ENCODE measurements around the gene GRK5.

The GRK5 gene

DNA sequence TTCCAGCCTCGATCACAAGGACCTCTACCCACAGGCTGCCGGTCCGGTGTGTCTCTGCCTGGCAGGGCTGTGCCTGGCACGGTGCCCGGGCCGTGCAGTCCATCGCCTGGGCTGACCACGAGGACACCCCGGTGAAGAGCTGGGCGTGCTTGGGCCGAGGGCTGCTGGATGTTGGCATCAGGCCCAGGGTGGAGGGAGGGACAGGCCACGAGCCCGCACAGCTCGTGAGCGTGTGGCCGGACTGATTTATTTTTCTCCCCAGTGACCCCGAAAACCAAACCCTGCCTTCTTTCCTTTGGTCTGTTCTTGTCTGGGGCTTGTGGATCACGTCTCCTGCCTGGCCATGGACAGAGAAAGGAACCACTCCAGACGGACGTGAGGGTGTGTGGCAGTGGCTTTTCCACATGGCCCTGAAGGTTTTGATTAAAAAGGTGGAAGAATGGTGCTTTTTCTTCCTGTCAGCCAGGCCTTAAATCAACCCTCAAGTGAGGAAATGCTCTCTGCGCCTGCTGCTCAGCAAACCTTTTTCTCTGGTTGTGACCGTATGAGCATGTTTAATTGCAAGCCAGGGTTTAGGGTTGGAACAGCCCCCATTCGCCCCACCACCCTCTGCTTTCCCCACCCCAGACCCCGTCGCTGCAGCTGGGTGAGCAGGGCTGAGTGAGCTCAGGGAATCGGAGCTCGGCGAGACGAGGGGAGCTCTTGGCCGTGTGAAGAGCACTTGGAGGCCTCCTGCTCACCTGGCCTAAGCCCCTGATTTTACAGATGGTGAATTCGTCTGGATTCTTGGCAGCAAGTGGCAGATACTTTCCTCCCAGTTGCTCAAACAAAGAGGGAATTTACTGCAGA, 205.1 kb downstream of the GRK5 start:
- no peak overlapping the region for H3K4me3 ChIP-seq (ENCODE audit: low read length)

DNA sequence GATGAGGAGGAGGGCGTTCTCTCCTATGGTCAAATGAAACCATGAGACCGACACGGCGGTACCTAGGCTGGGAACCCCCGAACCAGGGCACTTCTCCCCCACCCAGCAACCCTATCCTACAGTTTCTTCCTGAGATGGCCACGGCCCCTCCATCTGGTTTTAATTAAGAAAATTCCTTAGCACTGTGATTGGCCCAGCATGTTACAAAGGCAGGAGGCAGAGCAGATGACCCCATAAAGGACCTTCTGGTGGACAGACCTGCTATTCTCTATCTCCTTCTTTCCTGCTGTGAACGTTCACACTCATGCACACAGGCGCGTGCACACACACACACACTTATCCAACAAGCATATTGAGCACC, 205.7 kb downstream of the GRK5 start:
- Histone ChIP-seq H3K27me3 (ENCODE audit: insufficient read depth, low read length) (no peaks in the 10 kb centered on the region), H3K4me1 (ENCODE audit: insufficient read depth, low read length) (peaks cover 22% of the 10 kb centered on the region), H3K9me3 (ENCODE audit: low read length) (no peaks in the 10 kb centered on the region), H3K36me3 (ENCODE audit: insufficient read depth, low read length) (no peaks in the 10 kb centered on the region), H3K4me3 (ENCODE audit: low read length) (no peak overlapping the region), H2AFZ (ENCODE audit: low read depth, low read length) (no peak overlapping the region)

More for the DNA sequence above, 205.1 kb downstream of the GRK5 start:
- Histone ChIP-seq H2AFZ (ENCODE audit: low read depth, low read length) (no peak overlapping the region), H3K9me3 (ENCODE audit: low read length) (no peaks in the 10 kb centered on the region), H3K36me3 (ENCODE audit: insufficient read depth, low read length) (no peaks in the 10 kb centered on the region), H3K27me3 (ENCODE audit: insufficient read depth, low read length) (no peaks in the 10 kb centered on the region), H3K4me1 (ENCODE audit: insufficient read depth, low read length) (peaks cover 22% of the 10 kb centered on the region)

DNA sequence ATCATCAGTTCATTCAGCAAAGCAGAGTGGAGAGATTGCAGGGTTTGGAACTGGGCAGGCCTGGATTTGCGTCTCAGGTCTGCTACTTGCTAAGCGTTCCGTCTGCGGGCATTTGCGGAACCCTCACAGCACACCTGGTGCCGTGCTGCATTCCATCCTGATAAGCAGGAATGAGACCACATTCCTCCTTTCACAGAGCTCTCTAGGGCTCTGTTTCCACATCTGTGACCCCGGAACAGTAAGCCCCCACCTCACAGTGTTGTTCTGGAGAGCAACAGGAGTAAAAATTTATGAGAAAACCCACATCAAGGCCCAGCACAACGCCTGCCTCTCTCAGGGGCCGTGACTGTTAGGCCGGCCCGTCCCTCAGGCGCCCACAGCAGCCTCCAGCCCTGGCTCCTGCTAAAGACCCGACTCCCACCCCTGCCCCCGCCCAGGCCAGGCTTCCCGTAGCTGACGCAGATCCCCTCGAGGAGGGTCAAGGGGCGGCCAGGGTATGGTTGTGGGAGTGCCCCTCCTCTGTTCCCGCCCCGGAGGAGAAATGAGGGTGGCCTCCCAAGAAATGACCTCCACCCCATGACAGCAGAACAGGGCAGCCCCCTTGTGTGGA, 206.2 kb downstream of the GRK5 start:
- no peaks in the 10 kb centered on the region for H3K27me3 ChIP-seq (ENCODE audit: insufficient read depth, low read length)
- no peak overlapping the region for H3K4me3 ChIP-seq (ENCODE audit: low read length)
- H2AFZ ChIP-seq (ENCODE audit: low read depth, low read length) = no peak overlapping the region
- H3K36me3 ChIP-seq (ENCODE audit: insufficient read depth, low read length) = no peaks in the 10 kb centered on the region
- H3K9me3 ChIP-seq (ENCODE audit: low read length) = no peaks in the 10 kb centered on the region
- peaks cover 22% of the 10 kb centered on the region for H3K4me1 ChIP-seq (ENCODE audit: insufficient read depth, low read length)

- no peaks in the 10 kb centered on the region for H3K36me3 ChIP-seq (ENCODE audit: insufficient read depth, low read length)
- H3K9me3 ChIP-seq (ENCODE audit: low read length) = no peaks in the 10 kb centered on the region
- H3K4me3 ChIP-seq (ENCODE audit: low read length) = no peak overlapping the region
- no peaks in the 10 kb centered on the region for H3K27me3 ChIP-seq (ENCODE audit: insufficient read depth, low read length)
- no peak overlapping the region for H2AFZ ChIP-seq (ENCODE audit: low read depth, low read length)
- peaks cover 17% of the 10 kb centered on the region for H3K4me1 ChIP-seq (ENCODE audit: insufficient read depth, low read length)
These were observed 206.8 kb downstream of the GRK5 start for GRCh38 chr10:119414081-119414611.

DNA sequence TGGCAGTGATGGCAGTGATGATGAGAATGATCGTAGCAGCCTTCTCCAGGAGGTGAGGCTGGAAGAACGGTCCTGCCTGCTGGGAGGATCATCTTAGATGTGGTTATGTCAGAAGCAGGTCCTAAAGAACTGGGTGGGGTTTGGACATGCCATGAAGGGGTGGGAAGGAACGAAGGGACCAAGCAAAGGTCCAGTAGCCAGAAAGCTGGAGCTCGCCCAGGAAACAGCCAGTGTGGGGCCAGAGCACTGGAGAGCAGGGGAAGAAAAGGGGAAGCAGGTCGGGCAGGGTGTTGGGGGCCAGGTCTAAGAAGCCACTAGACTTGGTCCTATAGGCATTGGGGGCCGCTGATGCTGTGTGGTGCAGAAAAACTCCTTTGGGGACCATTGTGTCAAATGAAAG, 207.8 kb downstream of the GRK5 start:
- H3K9me3 ChIP-seq (ENCODE audit: low read length) = no peaks in the 10 kb centered on the region
- H3K4me1 ChIP-seq (ENCODE audit: insufficient read depth, low read length) = peaks cover 8% of the 10 kb centered on the region
- no peaks in the 10 kb centered on the region for H3K27me3 ChIP-seq (ENCODE audit: insufficient read depth, low read length)
- no peaks in the 10 kb centered on the region for H3K36me3 ChIP-seq (ENCODE audit: insufficient read depth, low read length)
- H3K4me3 ChIP-seq (ENCODE audit: low read length) = no peak overlapping the region
- H2AFZ ChIP-seq (ENCODE audit: low read depth, low read length) = no peak overlapping the region

- peaks cover under 1% of the 10 kb centered on the region for H3K4me1 ChIP-seq (ENCODE audit: insufficient read depth, low read length)
- no peaks in the 10 kb centered on the region for H3K9me3 ChIP-seq (ENCODE audit: low read length)
These were observed 208.4 kb downstream of the GRK5 start for GRCh38 chr10:119415536-119416503.

GRCh38 chr10:119416855-119417254, 209.5 kb downstream of the GRK5 start:
- Histone ChIP-seq H3K4me1 (ENCODE audit: insufficient read depth, low read length) (peaks cover 9% of the 10 kb centered on the region), H3K36me3 (ENCODE audit: insufficient read depth, low read length) (no peaks in the 10 kb centered on the region), H3K9me3 (ENCODE audit: low read length) (no peaks in the 10 kb centered on the region), H3K27me3 (ENCODE audit: insufficient read depth, low read length) (no peaks in the 10 kb centered on the region), H2AFZ (ENCODE audit: low read depth, low read length) (no peak overlapping the region), H3K4me3 (ENCODE audit: low read length) (no peak overlapping the region)

More at GRCh38 chr10:119415536-119416503, 208.4 kb downstream of the GRK5 start:
- Histone ChIP-seq H3K27me3 (ENCODE audit: insufficient read depth, low read length) (no peaks in the 10 kb centered on the region), H3K4me3 (ENCODE audit: low read length) (no peak overlapping the region), H2AFZ (ENCODE audit: low read depth, low read length) (no peak overlapping the region), H3K36me3 (ENCODE audit: insufficient read depth, low read length) (no peaks in the 10 kb centered on the region)

- H2AFZ ChIP-seq (ENCODE audit: low read depth, low read length) = no peak overlapping the region
- H3K4me3 ChIP-seq (ENCODE audit: low read length) = no peak overlapping the region
- peaks cover 13% of the 10 kb centered on the region for H3K4me1 ChIP-seq (ENCODE audit: insufficient read depth, low read length)
- no peaks in the 10 kb centered on the region for H3K27me3 ChIP-seq (ENCODE audit: insufficient read depth, low read length)
- no peaks in the 10 kb centered on the region for H3K9me3 ChIP-seq (ENCODE audit: low read length)
- no peaks in the 10 kb centered on the region for H3K36me3 ChIP-seq (ENCODE audit: insufficient read depth, low read length)
These were observed 210.5 kb downstream of the GRK5 start for GRCh38 chr10:119417852-119418251.

- Histone ChIP-seq H3K4me1 (ENCODE audit: insufficient read depth, low read length) (peaks cover 13% of the 10 kb centered on the region), H2AFZ (ENCODE audit: low read depth, low read length) (no peak overlapping the region), H3K9me3 (ENCODE audit: low read length) (no peaks in the 10 kb centered on the region), H3K27me3 (ENCODE audit: insufficient read depth, low read length) (no peaks in the 10 kb centered on the region), H3K4me3 (ENCODE audit: low read length) (no peak overlapping the region), H3K36me3 (ENCODE audit: insufficient read depth, low read length) (no peaks in the 10 kb centered on the region)
These were observed 211.0 kb downstream of the GRK5 start for GRCh38 chr10:119418362-119418761.

GRCh38 chr10:119419931-119420330, 212.6 kb downstream of the GRK5 start:
- Histone ChIP-seq H3K4me3 (ENCODE audit: low read length) (no peak overlapping the region), H3K36me3 (ENCODE audit: insufficient read depth, low read length) (no peaks in the 10 kb centered on the region), H3K27me3 (ENCODE audit: insufficient read depth, low read length) (no peaks in the 10 kb centered on the region), H3K4me1 (ENCODE audit: insufficient read depth, low read length) (peaks cover 13% of the 10 kb centered on the region), H3K9me3 (ENCODE audit: low read length) (no peaks in the 10 kb centered on the region), H2AFZ (ENCODE audit: low read depth, low read length) (no peak overlapping the region)

- Histone ChIP-seq H3K27me3 (ENCODE audit: insufficient read depth, low read length) (no peaks in the 10 kb centered on the region), H3K4me3 (ENCODE audit: low read length) (no peak overlapping the region), H3K36me3 (ENCODE audit: insufficient read depth, low read length) (no peaks in the 10 kb centered on the region), H3K9me3 (ENCODE audit: low read length) (no peaks in the 10 kb centered on the region), H2AFZ (ENCODE audit: low read depth, low read length) (no peak overlapping the region), H3K4me1 (ENCODE audit: insufficient read depth, low read length) (peaks cover 13% of the 10 kb centered on the region)
These were observed 213.8 kb downstream of the GRK5 start for GRCh38 chr10:119420950-119421875.
